Neural cell (in vitro differentiated cells): ENCODE results near the gene WDR89. TPM values are rescaled to one million over a fixed set of nuclear protein-coding genes. Genes with fewer than 3 reads are reported as not detected.

Experiments used
- H2AFZ ChIP-seq: fragments of 200-600, 300-800 bp; sonication (generic), shearing (Covaris generic); 2 replicates; pipeline ENCODE4 v1.6.0; 2014; ENCODE audit warnings: low read depth, mild to moderate bottlenecking, antibody characterized with exemption, low read length, moderate library complexity
- H3F3A ChIP-seq: fragments of 200-600 bp; shearing (Covaris generic); 2 replicates; pipeline ENCODE4 v1.6.1; 2016; ENCODE audit warnings: mild to moderate bottlenecking, moderate library complexity, mixed read lengths, antibody characterized with exemption, low read length; ENCODE audit not compliant: insufficient read depth, poor library complexity, severe bottlenecking
- H3K27ac ChIP-seq: fragments of 200-600, 300-800 bp; sonication (generic), shearing (Covaris generic); 2 replicates; pipeline ENCODE4 v1.5.1; 2014; ENCODE audit warnings: mild to moderate bottlenecking, low read length, moderate library complexity
- H3K27me3 ChIP-seq: fragments of 300-800, 200-600 bp; sonication (generic), shearing (Covaris generic); 2 replicates; pipeline ENCODE4 v1.6.0; 2014; ENCODE audit warnings: mild to moderate bottlenecking, low read depth, low read length, moderate library complexity; ENCODE audit not compliant: insufficient read depth
- H3K36me3 ChIP-seq: fragments of 300-800, 200-600 bp; sonication (generic), shearing (Covaris generic); 2 replicates; pipeline ENCODE4 v1.5.1; 2014; ENCODE audit warnings: mild to moderate bottlenecking, antibody characterized with exemption, low read length, moderate library complexity; ENCODE audit not compliant: insufficient read depth
- H3K4me2 ChIP-seq: fragments of 300-800, 200-600 bp; sonication (generic), shearing (Covaris generic); 2 replicates; pipeline ENCODE4 v1.6.0; 2014; ENCODE audit warnings: mild to moderate bottlenecking, low read length
- H3K4me3 ChIP-seq: fragments of 300-800, 200-600 bp; sonication (generic), shearing (Covaris generic); 2 replicates; pipeline ENCODE4 v1.5.1; 2014; ENCODE audit warnings: mild to moderate bottlenecking, low read length, moderate library complexity
- H3K79me2 ChIP-seq: fragments of 200-600 bp; shearing (Covaris generic); replicated peaks from 2 replicates; pipeline ENCODE4 v1.6.0; 2014; ENCODE audit warnings: mild to moderate bottlenecking, low read length, moderate library complexity; ENCODE audit not compliant: insufficient read depth
- H3K9ac ChIP-seq: fragments of 300-800, 200-600 bp; sonication (generic), shearing (Covaris generic); 2 replicates; pipeline ENCODE4 v1.6.1; 2016; ENCODE audit warnings: mild to moderate bottlenecking, low read length, mixed read lengths
- H3K9me2 ChIP-seq: fragments of 200-600 bp; shearing (Covaris generic); 2 replicates; pipeline ENCODE4 v1.6.1; 2016; ENCODE audit warnings: mild to moderate bottlenecking, low read length, mixed read lengths; ENCODE audit not compliant: insufficient read depth
- H3K9me3 ChIP-seq: fragments of 200-600, 300-800 bp; sonication (generic), shearing (Covaris generic); 2 replicates; pipeline ENCODE4 v1.6.1; 2016; ENCODE audit warnings: mild to moderate bottlenecking, mixed run types, low read length, moderate library complexity, mixed read lengths
- H4K20me1 ChIP-seq: fragments of 200-600 bp; shearing (Covaris generic); 2 replicates; pipeline ENCODE4 v1.6.1; 2016; ENCODE audit warnings: mild to moderate bottlenecking, mixed run types; ENCODE audit not compliant: insufficient read depth
- CTCF ChIP-seq: fragments of 450-650 bp; IDR thresholded peaks from 2 replicates; pipeline ENCODE4 v1.5.1; 2014; ENCODE audit warnings: antibody characterized with exemption, mild to moderate bottlenecking, moderate library complexity; ENCODE audit not compliant: poor library complexity, severe bottlenecking
- EP300 ChIP-seq: fragments of 450-650 bp; conservative IDR thresholded peaks from 2 replicates; pipeline ENCODE4 v1.6.1; 2014; ENCODE audit warnings: antibody characterized with exemption, mild to moderate bottlenecking, moderate library complexity; ENCODE audit not compliant: poor library complexity, severe bottlenecking
- EZH2 ChIP-seq: fragments of 200-600, 300-800 bp; shearing (Covaris generic), sonication (generic); IDR thresholded peaks from 2 replicates; pipeline ENCODE4 v1.6.1; 2014; ENCODE audit warnings: antibody characterized with exemption, low read length, borderline replicate concordance, mild to moderate bottlenecking; ENCODE audit not compliant: insufficient read depth, poor library complexity, severe bottlenecking
- MXI1 ChIP-seq: fragments of 450-650 bp; conservative IDR thresholded peaks from 2 replicates; pipeline ENCODE4 v1.6.1; 2014; ENCODE audit warnings: antibody characterized with exemption, mild to moderate bottlenecking; ENCODE audit not compliant: poor library complexity, severe bottlenecking
- POLR2AphosphoS5 ChIP-seq: IDR thresholded peaks from 2 replicates; pipeline ENCODE4 v1.6.1; 2012
- RAD21 ChIP-seq: fragments of 450-650 bp; conservative IDR thresholded peaks from 2 replicates; pipeline ENCODE4 v1.6.1; 2014; ENCODE audit warnings: antibody characterized with exemption, mild to moderate bottlenecking, moderate library complexity
- REST ChIP-seq: IDR thresholded peaks from 2 replicates; pipeline ENCODE4 v1.6.1; 2012; ENCODE audit warnings: borderline replicate concordance
- SMC3 ChIP-seq: fragments of 450-650 bp; conservative IDR thresholded peaks from 2 replicates; pipeline ENCODE4 v1.6.1; 2014; ENCODE audit warnings: antibody characterized with exemption, mild to moderate bottlenecking, moderate library complexity; ENCODE audit not compliant: poor library complexity
- TAF1 ChIP-seq: IDR thresholded peaks from 2 replicates; pipeline ENCODE4 v1.6.1; 2012; ENCODE audit warnings: low read depth
- polyA plus RNA-seq: library from polyadenylated mRNA; depleted of rRNA; stranded (reverse); fragments of >200 nt; gene quantifications from 2 replicates; pipeline ENCODE4 v1.2.3, GENCODE V29; 2014

WDR89 gene
- polyA plus RNA-seq, 1 donor from 2014 or later: 15.3 TPM

- no peaks in the 10 kb centered on the region for H3K9me2 ChIP-seq
- H3K27ac ChIP-seq: no peak overlapping the region
Observed at GRCh38 chr14:63673886-63674497, 32.3 kb upstream of the WDR89 start.

GRCh38 chr14:63673255-63673654 lies 31.6 kb upstream of the WDR89 start:
- Histone ChIP-seq H2AFZ (no peak overlapping the region), H3K9ac (no peak overlapping the region), H3K27me3 (no peaks in the 10 kb centered on the region), H3K27ac (no peak overlapping the region), H3K79me2 (no peaks in the 10 kb centered on the region), H3K36me3 (no peaks in the 10 kb centered on the region), H3K4me2 (no peak overlapping the region), H3K4me3 (no peak overlapping the region), H3F3A (no peaks in the 10 kb centered on the region), H3K9me2 (no peaks in the 10 kb centered on the region), H3K9me3 (no peaks in the 10 kb centered on the region), H4K20me1 (no peaks in the 10 kb centered on the region)
- no peak for TF ChIP-seq REST
- no peak for TF ChIP-seq CTCF
- TF ChIP-seq TAF1: no peak
- TF ChIP-seq POLR2AphosphoS5: no peak
- no peak for TF ChIP-seq RAD21
- TF ChIP-seq MXI1: no peak

More at GRCh38 chr14:63673886-63674497, 32.3 kb upstream of the WDR89 start:
- TF ChIP-seq TAF1 (no peak), REST (no peak), EZH2 (no peak), CTCF (no peak), POLR2AphosphoS5 (no peak), RAD21 (no peak), EP300 (no peak), SMC3 (no peak), MXI1 (no peak)
- no peaks in the 10 kb centered on the region for H3K36me3 ChIP-seq
- no peaks in the 10 kb centered on the region for H3K9me3 ChIP-seq
- no peak overlapping the region for H2AFZ ChIP-seq
- H3K27me3 ChIP-seq: no peaks in the 10 kb centered on the region
- H3K4me3 ChIP-seq: no peak overlapping the region
- no peaks in the 10 kb centered on the region for H3F3A ChIP-seq
- no peaks in the 10 kb centered on the region for H3K79me2 ChIP-seq
- H3K9ac ChIP-seq: no peak overlapping the region
- H4K20me1 ChIP-seq: no peaks in the 10 kb centered on the region
- no peak overlapping the region for H3K4me2 ChIP-seq
